KMS-11 (cell line): ENCODE measurements around the gene SLC26A6.

Experiments used
- H2AFZ ChIP-seq: fragments of 200-600 bp; sonication (generic); 2 replicates; pipeline ENCODE4 v1.6.1; 2016; ENCODE audit warnings: antibody characterized with exemption, mixed run types, low read depth
- H3K27ac ChIP-seq: fragments of 200-600 bp; sonication (generic); 2 replicates; pipeline ENCODE4 v1.6.1; 2016; ENCODE audit warnings: mild to moderate bottlenecking, mixed run types
- H3K27me3 ChIP-seq: fragments of 200-600 bp; sonication (generic); 2 replicates; pipeline ENCODE4 v1.6.1; 2017; ENCODE audit warnings: mild to moderate bottlenecking, low read depth, mixed run types, moderate library complexity; ENCODE audit not compliant: insufficient read depth
- H3K36me3 ChIP-seq: fragments of 200-600 bp; sonication (generic); 2 replicates; pipeline ENCODE4 v1.6.1; 2017; ENCODE audit warnings: mild to moderate bottlenecking, mixed run types; ENCODE audit not compliant: insufficient read depth
- H3K4me1 ChIP-seq: fragments of 200-600 bp; sonication (generic); 2 replicates; pipeline ENCODE4 v1.6.1; 2016; ENCODE audit warnings: mild to moderate bottlenecking, low read depth, mixed run types; ENCODE audit not compliant: poor library complexity, severe bottlenecking
- H3K4me2 ChIP-seq: fragments of 200-600 bp; sonication (generic); 2 replicates; pipeline ENCODE4 v1.7.0; 2016; ENCODE audit warnings: mild to moderate bottlenecking, mixed run types
- H3K4me3 ChIP-seq: fragments of 200-600 bp; sonication (generic); IDR thresholded peaks from 2 replicates; pipeline ENCODE4 v1.6.1; 2017; ENCODE audit warnings: low read depth, low read length, mixed read lengths; ENCODE audit not compliant: insufficient read depth
- H3K79me2 ChIP-seq: fragments of 200-600 bp; sonication (generic); 2 replicates; pipeline ENCODE4 v1.6.1; 2016; ENCODE audit warnings: low read depth, mixed run types; ENCODE audit not compliant: insufficient read depth
- H3K9ac ChIP-seq: fragments of 200-600 bp; sonication (generic); 2 replicates; pipeline ENCODE4 v1.6.1; 2016; ENCODE audit warnings: mild to moderate bottlenecking, mixed run types
- H4K20me1 ChIP-seq: fragments of 200-600 bp; sonication (generic); 2 replicates; pipeline ENCODE4 v1.6.1; 2016; ENCODE audit warnings: mild to moderate bottlenecking, mixed run types; ENCODE audit not compliant: insufficient read depth
- TF ChIP-seq, protein P1 (sequence below): fragments of 200-600 bp; sonication (generic); conservative IDR thresholded peaks from 2 replicates; pipeline ENCODE4 v1.6.1; 2017; ENCODE audit warnings: low read depth, mild to moderate bottlenecking, antibody characterized with exemption, low read length, moderate library complexity, mixed read lengths

The SLC26A6 gene

DNA sequence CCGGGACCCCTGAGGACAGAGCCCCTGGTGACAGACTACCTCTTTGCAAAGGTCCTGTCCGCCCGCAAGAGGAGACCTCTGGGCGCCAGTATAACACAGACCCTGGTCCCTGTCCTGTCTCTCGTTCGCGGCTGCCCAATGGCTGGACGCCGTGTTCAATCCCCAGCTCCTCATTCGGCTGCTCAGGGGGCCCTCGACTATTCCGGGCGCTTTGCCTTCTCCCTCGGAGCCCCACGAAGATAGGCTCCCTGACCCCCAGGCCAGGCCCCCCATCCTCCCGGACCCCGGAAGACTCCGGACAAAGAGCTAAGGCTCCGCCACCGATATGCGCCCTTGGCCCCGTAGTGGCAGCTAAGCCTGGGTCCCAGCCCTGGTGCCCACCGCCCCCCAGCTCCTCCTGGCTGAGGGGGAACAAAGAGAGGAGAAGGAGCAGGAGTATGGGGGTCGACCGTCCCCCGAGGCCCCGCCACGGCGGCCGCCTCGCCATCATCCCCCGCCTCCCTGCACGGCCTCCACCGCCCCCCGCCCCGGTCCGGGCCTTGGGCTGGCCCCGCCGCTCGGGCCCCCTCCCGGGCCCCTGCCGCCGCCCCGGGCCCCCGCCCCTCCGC is 27.0 kb upstream of the SLC26A6 start:
- H3K4me1 ChIP-seq = peaks cover 5% of the 10 kb centered on the region
- H3K4me2 ChIP-seq = no peak overlapping the region
- H3K27ac ChIP-seq = no peak overlapping the region
- H3K36me3 ChIP-seq = no peaks in the 10 kb centered on the region
- H3K79me2 ChIP-seq = no peaks in the 10 kb centered on the region
- no peaks in the 10 kb centered on the region for H3K27me3 ChIP-seq
- peak overlapping the region; percentile 55 for H3K4me3 ChIP-seq
- H4K20me1 ChIP-seq = no peaks in the 10 kb centered on the region
- no peak overlapping the region for H2AFZ ChIP-seq
- TF ChIP-seq, protein P1, sequence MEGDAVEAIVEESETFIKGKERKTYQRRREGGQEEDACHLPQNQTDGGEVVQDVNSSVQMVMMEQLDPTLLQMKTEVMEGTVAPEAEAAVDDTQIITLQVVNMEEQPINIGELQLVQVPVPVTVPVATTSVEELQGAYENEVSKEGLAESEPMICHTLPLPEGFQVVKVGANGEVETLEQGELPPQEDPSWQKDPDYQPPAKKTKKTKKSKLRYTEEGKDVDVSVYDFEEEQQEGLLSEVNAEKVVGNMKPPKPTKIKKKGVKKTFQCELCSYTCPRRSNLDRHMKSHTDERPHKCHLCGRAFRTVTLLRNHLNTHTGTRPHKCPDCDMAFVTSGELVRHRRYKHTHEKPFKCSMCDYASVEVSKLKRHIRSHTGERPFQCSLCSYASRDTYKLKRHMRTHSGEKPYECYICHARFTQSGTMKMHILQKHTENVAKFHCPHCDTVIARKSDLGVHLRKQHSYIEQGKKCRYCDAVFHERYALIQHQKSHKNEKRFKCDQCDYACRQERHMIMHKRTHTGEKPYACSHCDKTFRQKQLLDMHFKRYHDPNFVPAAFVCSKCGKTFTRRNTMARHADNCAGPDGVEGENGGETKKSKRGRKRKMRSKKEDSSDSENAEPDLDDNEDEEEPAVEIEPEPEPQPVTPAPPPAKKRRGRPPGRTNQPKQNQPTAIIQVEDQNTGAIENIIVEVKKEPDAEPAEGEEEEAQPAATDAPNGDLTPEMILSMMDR = no peak
- no peak overlapping the region for H3K9ac ChIP-seq

- H3K79me2 ChIP-seq = no peaks in the 10 kb centered on the region
- H3K27me3 ChIP-seq = no peaks in the 10 kb centered on the region
- H4K20me1 ChIP-seq = no peaks in the 10 kb centered on the region
- no peak overlapping the region for H3K4me2 ChIP-seq
- H3K36me3 ChIP-seq = no peaks in the 10 kb centered on the region
- TF ChIP-seq, protein P1 = no peak
- H3K27ac ChIP-seq = no peak overlapping the region
- H2AFZ ChIP-seq = no peak overlapping the region
- no peak overlapping the region for H3K9ac ChIP-seq
- no peak overlapping the region for H3K4me3 ChIP-seq
- peaks cover 5% of the 10 kb centered on the region for H3K4me1 ChIP-seq
These were observed 26.4 kb upstream of the SLC26A6 start for GRCh38 chr3:48661501-48662144.

DNA sequence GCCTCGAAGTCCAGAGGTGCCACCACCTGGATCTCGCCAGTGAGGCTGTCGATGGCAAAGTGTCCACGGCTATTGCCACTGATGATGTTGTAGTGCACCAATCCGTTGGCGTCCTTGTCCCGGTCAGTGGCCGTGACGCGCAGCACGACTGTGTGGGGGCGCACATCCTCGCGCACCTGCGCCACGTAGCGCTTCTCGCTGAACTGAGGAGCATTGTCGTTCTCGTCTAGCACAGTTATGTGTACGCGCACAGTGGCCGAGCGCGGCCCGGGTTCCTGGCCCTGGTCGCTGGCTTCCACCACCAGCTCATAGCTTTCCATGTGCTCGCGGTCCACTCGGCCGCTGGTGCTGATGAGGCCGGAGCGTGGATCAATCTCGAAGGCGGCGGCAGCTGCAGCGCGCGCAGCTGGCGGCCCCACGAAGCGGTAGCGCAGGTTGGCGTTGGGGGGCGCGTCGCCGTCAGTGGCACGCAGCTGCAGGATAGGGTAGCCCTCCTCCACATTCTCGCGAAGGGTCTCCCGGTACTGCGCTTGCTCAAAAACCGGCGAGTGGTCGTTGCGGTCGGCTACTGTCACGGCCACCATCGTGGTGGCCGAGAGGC is 25.6 kb upstream of the SLC26A6 start:
- no peaks in the 10 kb centered on the region for H4K20me1 ChIP-seq
- H3K4me3 ChIP-seq = no peak overlapping the region
- H3K79me2 ChIP-seq = no peaks in the 10 kb centered on the region
- no peak overlapping the region for H2AFZ ChIP-seq
- no peaks in the 10 kb centered on the region for H3K36me3 ChIP-seq
- no peak overlapping the region for H3K9ac ChIP-seq
- H3K27ac ChIP-seq = no peak overlapping the region
- no peak overlapping the region for H3K4me2 ChIP-seq
- no peaks in the 10 kb centered on the region for H3K27me3 ChIP-seq
- peaks cover 5% of the 10 kb centered on the region for H3K4me1 ChIP-seq
- TF ChIP-seq, protein P1 = no peak

GRCh38 chr3:48656841-48657281 is 21.6 kb upstream of the SLC26A6 start:
- Histone ChIP-seq H4K20me1 (no peaks in the 10 kb centered on the region), H3K4me2 (no peak overlapping the region), H3K27me3 (no peaks in the 10 kb centered on the region), H3K79me2 (no peaks in the 10 kb centered on the region), H3K4me1 (peaks cover 20% of the 10 kb centered on the region), H3K27ac (no peak overlapping the region), H3K36me3 (no peaks in the 10 kb centered on the region), H3K4me3 (no peak overlapping the region), H2AFZ (no peak overlapping the region), H3K9ac (no peak overlapping the region)
- TF ChIP-seq, protein P1 = no peak
